NCI-H1105 treated with DMSO at 0.1 percent for 48 hours (cell line): ENCODE data around the gene TMEM273.

Source experiments
- DNase-seq: peaks from one replicate; lab custom pipeline; 2025; lab: John Stamatoyannopoulos, UW

TMEM273 gene, protein sequence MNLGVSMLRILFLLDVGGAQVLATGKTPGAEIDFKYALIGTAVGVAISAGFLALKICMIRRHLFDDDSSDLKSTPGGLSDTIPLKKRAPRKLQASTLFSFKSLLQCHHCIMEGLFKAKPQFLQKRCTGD

DNA sequence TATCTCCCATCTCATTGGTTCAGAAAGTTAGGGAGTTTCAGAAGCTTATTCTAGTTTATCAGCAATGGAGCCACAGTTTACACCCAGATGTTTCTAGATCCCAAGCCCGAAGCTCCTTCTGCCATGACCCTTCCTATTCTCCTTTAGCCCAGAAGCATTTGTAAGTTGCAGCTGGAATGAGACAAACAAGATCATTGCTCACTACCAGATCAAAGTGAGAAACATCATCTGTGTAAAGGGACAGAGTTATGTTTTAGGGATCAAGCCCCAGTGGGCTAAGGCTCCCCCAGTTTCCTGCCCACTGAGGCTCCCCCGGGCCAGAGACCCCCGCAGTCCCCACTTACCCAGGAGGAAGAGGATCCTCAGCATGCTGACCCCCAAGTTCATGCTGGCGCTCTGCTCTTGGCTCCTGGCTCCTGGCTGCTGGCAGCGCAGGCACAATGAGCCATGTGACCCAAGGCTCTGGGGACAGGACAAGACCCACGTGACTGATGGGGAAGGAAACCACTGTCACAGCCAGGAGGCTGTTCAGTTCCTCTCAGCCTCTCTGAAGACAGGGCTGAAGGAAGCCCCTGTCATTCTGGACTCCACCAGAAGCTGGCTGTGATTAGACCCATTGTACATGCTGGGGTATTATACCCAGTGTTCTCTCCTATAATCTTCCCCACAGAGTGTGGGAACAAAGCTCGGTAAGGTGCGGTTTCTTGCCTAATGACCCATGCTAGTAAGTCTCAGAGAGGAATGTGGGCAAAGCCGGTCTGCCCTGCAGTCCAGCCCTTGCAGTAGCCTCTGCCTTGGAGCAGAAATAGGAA, at the start of gene TMEM273:
TSS of gene TMEM273 (minus strand) at position 442 of the 812 bp plus-strand sequence. CDS start at position 387, 55 bp downstream.
- DNase-seq, result no peak

DNA sequence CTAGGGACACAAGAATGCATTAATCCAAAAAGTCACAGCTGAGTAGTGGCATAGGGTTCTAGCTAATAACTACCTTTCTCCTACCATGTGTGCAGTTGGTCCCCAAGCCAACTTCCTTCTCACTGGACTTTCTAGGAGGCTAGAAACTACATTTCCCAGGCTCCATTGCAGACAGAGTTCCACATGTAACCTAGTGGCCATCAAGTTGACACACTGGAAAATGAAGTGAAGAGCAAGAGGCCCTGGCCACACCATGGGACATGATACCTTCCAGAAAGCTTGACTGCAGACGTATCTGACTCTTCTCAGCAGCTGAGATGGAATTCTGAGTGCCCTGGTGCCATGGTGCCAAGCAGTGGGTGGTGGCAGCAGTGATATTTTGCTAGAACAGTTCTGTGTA, 49.8 kb upstream of the TMEM273 start:
- no peak for DNase-seq

DNA sequence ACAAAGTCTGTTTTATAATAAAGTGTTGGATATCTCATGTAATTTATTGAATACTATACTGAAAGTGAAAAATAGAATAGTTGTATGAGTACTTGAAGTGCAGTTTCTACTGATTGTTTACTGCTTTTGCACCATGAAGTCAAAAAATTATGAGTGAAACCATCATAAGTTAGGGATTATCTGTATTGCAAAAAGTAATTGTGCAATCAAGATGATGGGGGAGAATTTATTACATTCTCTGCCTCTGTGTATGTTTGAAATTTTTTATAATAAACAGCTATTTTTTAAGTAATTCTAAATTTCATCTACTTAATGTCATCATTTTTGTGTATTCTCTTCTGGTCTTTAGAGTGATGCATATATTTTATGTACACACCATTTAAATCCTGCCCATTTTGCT, 47.2 kb upstream of the TMEM273 start:
- no peak for DNase-seq

DNA sequence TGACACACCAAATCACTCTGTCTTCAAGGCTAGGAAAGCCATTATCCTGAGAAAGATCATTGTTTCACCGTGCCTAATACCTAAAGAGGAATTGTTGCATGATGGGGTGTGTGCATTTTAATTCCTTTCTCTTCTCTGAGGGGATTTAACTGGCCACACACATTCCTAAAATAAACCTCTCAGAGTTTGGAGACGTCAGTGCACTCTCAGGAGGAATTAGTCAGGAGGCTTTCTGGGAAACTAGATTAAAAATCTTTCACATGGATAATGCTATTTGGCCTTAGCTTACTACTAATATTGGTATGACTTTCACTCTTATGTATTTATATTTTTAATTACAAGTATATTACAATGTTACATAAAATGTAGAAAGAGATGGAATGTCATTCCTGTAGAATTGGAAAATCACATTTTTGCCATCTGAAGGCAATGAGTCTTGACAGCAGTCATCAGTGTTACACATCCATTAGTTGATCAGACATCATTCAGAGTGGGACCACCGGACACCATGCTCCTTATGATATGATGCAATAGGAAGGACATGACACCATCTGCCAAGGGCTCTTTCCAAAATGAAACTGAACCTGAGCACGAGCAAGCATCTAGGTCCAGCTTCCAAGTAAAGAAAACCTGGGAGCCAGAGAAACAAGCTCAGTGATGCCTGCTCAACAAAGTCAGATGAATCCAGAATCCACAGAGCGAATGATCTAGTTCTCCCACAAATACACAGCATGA, 43.1 kb upstream of the TMEM273 start:
- DNase-seq, result no peak

DNA sequence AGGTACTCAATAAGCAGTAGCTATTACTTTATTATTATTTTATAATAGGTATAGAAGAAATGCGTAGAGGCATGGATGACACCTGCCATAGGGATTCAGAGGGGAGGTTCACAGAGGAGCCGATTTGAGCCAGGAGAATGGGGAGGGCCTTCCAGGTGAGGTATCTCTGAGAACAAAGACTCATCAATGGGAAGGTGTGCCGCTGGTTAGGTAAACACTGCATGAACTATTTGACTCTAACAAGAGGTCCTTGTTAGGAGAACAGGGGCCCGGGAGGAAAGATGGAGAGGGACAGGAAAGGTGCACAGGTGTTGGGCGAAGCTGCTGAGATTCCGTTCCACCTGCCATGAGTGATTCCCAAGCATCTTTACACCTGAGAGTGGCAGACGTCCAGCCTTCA, 41.8 kb upstream of the TMEM273 start:
- peak; percentile 33 for DNase-seq

DNA sequence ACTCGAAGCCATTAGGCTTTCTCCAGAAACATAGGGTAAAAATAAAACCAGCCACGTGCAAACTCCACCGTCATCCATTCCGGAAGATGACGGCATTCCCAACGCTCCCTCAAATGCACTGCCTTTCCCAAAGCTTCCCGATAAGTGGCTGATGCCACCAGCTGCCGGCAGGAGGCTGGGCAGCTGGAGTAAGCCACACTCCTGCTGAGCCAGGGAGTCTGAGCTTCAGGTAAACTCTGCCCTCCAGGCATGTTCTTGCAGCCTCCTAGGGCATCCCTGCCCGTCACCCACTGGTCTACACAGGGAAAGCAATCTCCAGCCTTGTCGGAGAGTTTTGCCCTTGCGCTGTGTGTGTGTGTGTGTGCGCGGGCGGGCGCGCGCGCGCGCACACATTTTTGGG, 40.5 kb upstream of the TMEM273 start:
- no peak for DNase-seq

DNA sequence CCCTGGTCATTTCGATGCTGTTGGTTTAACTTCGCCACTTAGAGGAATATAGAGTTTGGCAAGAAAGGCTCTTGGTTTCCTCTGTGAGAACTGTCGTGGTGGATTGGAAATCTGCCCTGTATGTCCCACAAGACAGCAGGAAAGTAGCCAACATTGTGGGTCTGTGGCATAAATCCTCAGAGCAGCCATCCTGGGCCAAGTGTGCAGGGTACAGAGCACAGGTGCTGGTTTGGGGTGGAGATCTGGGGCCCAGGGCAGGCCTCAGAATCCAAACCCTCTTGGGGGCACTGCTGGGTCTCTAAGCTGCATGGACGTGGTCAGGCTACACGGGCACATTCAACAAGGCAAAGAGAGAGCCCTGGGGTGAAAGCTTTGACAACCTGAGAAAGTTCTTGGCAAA, 39.2 kb upstream of the TMEM273 start:
- DNase-seq, result no peak

DNA sequence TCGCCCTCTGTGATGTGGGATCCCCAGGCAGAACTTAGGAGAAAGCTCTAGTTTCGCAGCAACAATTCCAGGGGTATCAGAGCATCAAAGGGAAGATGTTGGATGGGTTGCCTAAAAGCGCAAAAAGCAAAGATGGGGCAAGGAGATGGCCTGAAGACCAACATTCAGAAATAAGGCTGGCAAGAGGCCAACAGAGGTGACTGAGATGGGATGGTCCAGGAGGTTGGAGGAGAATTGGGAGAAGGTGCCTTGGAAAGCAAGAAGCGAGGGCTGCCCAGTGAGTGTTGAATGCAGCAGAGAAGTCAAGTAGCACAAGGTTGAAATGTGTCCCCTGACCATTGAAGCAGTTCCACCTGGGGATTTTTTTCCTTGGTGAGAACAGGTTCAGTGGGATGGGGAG, 38.4 kb upstream of the TMEM273 start:
- DNase-seq, result no peak

DNA sequence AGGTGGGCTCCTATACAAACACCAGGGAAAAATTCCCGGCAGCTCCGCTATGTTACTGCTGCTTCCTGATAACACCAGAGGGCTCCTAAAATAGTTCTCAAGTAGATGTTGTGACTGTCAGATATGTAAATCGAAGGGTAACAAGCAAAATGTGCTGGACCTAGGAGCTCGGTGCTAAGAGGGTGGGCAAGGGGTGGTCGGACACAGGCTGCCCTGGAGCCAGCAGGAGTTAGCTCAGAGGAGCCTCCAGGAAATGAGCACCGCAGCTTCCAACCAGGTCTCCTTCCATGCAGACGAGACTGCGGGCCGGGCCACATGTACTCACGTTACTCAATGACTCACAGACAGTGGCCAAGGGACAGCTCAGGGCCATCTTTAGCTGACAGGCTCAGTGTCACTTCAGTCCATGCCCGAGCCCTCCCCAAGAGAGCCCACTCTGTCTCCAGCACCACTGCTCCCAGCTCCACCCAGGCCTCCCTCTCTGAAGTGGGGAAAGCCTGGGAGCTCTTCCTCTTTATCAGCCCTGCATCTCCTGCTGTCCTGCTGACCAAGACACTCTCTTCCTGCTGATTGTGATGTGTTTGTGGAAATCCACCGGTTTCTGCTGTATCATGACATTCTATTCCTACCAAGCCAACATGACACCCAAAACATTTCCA, 37.2 kb upstream of the TMEM273 start:
- no peak for DNase-seq

DNA sequence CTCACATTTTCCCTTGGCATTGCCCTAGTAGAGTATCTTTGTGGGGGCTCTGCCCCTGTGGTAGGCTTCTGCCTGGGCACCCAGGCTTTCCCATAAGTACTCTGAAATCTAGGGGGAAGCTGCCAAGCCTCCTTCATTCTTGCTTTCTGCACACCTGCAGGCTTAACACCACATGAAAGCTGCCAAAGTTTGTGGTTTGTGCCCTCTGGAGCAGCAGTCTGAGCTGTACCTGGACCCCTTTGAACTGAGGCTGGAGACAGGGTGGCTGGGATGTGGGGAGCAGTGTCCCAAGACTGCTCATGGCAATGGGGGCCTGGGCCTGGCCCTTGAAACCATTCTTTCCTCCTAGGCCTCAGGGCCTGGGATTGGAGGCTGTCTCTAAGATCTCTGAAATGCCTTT, 35.0 kb upstream of the TMEM273 start:
- DNase-seq, result no peak

DNA sequence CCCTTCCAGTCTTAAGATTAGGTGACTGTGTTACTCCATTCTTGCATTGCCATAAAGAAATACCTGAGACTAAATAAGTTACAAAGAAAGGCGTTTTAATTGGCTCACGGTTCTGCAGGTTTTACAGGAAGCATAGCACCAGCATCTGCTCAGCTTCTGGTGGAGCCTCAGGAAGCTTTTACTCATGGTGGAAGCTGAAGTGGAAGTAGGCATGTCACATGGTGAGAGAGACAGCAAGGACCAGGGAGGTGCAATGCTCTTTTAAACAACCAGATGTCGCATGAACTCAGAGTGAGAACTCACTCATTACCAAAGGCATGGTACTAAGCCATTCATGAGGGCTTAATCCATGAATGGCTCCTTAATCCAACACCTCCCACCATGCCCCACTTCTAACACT, 34.0 kb upstream of the TMEM273 start:
- DNase-seq, result no peak

DNA sequence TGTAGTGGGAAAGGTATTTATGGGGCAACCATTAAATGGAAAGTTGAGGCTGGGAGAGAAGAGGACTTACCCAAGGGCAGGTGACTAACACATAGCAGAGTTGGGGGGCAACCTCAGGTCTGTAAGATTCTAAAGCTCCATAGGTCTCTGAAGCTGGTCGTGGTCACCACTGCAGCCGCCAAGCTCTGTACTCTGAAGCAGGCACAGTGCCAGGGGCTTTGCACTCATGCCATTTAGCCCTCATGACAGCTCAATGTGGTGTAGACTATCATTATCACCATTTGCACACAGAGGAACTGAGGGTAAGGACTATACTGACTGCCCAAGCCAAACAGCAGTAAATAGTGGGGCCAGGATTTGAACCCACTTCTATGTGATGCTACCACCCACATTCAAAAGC, 32.5 kb upstream of the TMEM273 start:
- no peak for DNase-seq

DNA sequence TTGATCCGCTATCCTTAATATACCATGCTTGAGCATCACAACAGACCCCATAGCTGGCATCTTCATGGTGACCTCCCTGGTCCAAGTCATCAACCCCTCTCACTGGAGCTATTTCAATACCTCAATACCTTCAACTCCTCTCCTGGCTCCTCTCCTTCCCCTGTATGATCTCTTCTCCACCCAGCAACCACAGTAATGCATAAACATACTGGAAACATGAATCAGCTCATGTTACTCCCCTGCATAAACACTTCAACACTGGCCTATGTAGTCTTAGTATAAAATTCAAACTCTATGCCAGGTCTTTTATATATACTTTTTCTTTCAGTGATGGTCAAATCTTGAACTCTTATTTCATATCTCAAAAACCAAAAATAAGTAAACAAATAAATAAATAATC, 31.8 kb upstream of the TMEM273 start:
- no peak for DNase-seq

DNA sequence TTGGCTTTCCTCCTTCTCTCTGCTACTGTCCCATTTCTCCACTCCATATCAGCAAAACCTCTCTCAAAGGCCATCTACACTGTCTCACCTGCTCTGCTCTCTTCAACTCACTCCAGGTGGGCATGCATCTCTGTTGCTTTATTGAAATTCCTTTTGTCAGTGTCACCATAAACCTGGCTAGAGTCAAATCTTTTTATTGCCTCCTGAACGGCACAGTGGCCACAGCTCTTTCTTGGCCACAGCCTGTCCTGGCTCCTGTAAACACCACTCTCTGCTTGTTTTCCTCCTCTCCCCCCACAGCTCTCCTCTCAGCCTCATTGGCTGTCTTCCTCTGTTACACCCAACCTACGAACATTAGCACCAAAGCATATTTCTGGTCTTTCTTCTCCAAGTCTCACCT, 31.1 kb upstream of the TMEM273 start:
- DNase-seq, result no peak

DNA sequence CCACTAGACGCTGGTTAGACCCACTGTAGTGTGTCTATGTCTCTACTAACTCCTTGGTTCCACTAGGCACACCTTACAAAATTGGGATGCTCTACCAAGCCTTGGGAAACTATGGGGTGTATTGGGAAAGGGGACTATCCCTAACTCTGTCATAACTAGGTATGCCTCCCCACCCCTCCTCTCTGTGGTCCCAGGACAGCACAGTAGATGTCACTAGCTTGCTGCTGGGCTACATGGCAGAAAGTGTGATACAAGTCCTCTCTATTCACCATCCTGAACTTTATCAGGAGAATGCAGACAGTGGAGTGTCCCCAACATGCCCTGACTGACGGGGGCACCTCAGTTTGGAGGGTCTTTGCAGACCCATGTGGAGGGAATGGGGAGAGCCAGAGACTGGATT, 30.3 kb upstream of the TMEM273 start:
- no peak for DNase-seq

DNA sequence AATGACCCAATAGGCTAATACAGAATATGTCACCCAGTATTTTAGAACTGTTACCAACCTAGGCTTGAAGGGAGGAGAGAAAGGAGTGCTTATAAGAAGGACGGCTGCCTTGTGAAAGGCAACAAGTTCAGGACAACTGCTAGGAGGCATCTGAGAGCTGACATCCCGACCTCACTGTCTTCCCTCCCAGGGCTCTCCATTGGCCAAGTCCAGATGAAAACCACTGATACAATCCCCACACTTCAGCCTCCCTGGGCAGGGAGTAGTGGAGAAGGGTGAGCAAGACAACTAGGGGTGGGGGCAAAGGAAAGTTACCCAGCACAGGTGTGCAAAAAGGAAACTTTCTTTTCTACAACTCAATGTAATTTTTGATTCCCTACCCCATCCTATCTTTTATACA, 29.5 kb upstream of the TMEM273 start:
- DNase-seq, result no peak

DNA sequence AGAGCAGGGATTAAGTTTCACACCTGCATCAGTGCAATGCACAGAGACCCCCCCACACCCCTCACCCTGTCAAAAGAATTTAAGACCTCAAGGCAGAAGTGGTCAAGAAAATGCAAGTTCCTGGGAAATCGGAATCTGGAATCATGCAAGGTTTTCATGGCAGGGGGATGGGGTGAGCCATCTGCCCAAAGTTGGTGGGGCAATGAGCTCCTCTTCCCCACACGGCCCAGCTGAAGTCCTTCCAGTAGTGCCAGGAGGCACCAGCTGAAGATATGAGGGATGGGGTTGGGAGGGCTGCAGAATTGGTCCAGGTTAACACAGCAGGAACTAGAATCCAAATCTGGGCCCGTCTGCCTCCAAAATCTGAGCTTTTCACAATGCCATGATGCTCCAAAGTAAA, 25.0 kb upstream of the TMEM273 start:
- DNase-seq, result no peak

DNA sequence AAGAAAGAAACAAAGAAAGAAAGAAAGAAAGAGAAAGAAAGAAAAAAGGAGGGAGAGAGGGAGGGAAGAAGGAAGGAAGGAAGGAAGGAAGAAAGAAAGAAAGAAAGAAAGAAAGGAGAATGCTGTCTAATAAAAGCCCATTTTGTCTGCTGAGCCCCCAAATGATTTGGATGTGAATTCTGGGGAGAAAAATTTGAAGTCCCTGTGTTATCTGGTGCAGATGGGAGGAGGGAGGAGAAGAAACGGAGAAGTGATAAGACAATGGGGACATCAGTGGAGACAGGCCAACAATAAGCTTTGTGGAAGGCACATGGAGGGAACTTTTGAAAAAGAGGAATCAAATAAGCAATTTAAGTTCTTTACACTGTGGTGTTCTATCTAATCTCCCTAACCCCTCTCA, 24.6 kb upstream of the TMEM273 start:
- DNase-seq, result no peak

DNA sequence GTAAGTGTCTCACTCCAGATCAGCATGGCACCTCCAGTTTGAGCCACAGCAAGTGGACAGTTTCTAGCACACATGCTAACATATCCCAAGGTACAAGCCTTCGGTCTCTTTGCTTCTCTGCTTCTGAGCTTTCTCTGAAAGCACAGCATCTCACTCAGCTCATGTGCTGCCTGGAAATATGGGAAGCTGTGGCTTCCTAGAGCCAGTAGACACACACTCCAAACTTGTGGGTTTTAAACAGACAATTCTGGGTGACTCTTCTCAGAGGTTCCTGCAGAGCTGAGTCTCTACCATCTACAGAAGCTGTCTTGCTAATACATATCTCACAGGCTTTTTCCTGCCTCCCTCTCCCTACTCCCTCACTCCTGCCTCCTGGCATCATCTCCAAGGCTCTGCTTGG, 23.9 kb upstream of the TMEM273 start:
- no peak for DNase-seq

DNA sequence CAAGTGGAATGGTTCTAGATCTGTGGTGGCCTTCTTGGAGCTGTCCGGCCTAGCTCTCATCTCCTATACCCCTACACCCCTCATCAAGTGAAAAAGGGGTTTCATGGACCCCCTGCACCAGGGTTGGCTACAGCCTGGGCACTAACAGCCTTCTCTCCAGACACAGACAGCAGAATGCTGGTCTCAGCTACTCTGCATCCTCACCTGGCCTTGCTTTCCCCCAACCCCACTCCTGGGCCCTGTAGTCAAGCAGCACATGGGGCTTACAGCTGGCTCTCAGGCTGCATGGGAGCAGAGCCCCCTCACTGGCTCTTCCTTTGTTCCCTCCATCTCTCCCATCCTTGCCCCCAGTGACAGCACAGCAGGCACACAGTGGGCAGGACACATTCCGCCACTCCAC, 20.8 kb upstream of the TMEM273 start:
- DNase-seq, result no peak

DNA sequence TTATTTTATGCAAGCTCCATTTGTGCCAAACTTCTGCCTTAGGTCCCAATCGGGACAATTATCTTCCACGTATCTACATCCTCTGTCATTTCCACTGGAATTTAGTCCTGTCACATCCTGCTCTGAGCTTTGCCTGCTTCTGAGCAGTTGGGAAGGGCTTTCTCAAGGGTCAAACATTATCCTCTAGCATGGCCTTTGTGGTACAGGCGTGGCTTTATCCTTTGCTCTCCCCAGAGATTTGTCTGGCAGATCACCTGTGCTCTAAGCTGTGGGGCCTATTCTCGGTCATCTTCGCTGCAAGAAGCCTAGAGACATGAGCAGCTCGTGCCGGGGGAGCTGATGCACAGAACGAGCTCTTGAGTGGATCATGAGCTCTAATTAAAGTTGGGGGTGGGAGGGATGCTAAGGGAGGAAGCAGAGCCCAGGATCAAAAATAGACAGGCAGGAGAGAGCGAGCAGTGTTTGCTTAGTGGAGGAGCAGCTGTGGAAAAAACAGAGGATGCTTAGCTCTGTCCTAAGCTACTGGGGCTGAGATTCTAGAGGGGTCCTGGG, 19.8 kb upstream of the TMEM273 start:
- DNase-seq, result no peak

DNA sequence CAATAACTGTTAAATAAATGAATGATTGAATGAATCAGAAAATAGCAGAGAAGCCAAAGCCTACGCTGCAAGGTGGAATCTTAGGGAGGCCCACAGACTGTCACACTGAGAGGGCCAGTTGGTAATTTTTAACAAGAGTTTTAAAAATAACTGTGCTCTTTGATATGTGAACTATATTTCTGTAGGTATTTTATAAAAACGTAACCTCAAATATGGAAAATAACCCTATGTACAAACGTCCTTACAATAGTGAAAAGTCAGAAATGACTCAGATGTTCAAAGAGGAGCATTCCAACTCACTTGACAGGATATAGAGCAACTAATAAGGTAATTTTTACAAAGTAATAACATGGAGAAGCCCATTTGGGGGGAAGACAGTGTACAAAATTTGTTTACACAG, 18.9 kb upstream of the TMEM273 start:
- no peak for DNase-seq

DNA sequence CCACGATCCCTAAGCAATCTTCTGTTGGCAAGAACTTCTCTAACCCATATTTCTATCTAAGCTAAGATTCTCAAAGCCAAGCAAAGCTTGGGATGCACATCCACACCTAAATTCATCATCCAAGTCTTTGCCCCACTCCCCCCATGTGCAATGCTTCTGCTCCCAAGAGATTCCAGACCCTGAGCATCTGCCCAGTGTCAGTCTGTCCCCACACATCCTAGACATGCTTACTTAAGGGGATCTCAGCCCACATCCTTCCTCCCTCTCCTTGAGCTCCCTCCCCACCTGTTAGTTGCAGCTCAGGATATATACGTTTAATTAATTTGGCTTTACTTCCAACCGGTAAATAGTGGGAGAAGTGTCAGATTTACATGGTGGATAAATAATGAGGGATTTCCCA, 17.0 kb upstream of the TMEM273 start:
- DNase-seq, result no peak
